CD4-positive, alpha-beta T cell treated with Interleukin-4 for 4 hours (primary cell): ENCODE results near the gene COG6.

Experiments used
- DNase-seq: peaks from one replicate; pipeline ENCODE4 v3.0.0-alpha.2; 2020

The COG6 gene

GRCh38 chr13:39773833-39774232 lies 118.4 kb downstream of the COG6 start:
- no peak for DNase-seq

- peak; percentile 11 for DNase-seq
These were observed 121.0 kb downstream of the COG6 start for GRCh38 chr13:39776439-39776838.

GRCh38 chr13:39777021-39777420 lies 121.6 kb downstream of the COG6 start:
- DNase-seq: no peak

GRCh38 chr13:39777527-39778061 lies 122.1 kb downstream of the COG6 start:
- DNase-seq: peak; percentile 22

- peak; percentile 44 for DNase-seq
These were observed 124.1 kb downstream of the COG6 start for GRCh38 chr13:39779337-39780265.

GRCh38 chr13:39780711-39781110 lies 125.2 kb downstream of the COG6 start:
- DNase-seq: no peak

GRCh38 chr13:39781381-39781780 lies 125.9 kb downstream of the COG6 start:
- no peak for DNase-seq

- no peak for DNase-seq
These were observed 127.6 kb downstream of the COG6 start for GRCh38 chr13:39783051-39783450.

- DNase-seq: no peak
These were observed 128.9 kb downstream of the COG6 start for GRCh38 chr13:39784347-39784746.

- DNase-seq: no peak
These were observed 130.6 kb downstream of the COG6 start for GRCh38 chr13:39786091-39786490.

GRCh38 chr13:39787086-39787487 lies 131.6 kb downstream of the COG6 start:
- no peak for DNase-seq

- no peak for DNase-seq
These were observed 132.6 kb downstream of the COG6 start for GRCh38 chr13:39788102-39788501.

GRCh38 chr13:39789451-39789850 lies 134.0 kb downstream of the COG6 start:
- no peak for DNase-seq
